ENCODE measurements around the gene BTN1A1. TPM values are rescaled to one million over a fixed set of nuclear protein-coding genes. Genes with fewer than 3 reads are reported as not detected.

The BTN1A1 gene
- not detected in 2 replicates for total RNA-seq

GRCh38 chr6:26500102-26500501, at the start of gene BTN1A1:
Gene BTN1A1 (plus strand): TSS chr6:26500303. CDS start chr6:26501287, 984 bp downstream.

GRCh38 chr6:26457806-26458688, 42.1 kb upstream of the BTN1A1 start, which contains the start of gene BTN2A1:
Gene BTN2A1 (plus strand): TSS chr6:26457955. CDS start chr6:26458637, 682 bp downstream.

GRCh38 chr6:26537846-26538571, 37.9 kb downstream of the BTN1A1 start, which contains the start of gene HMGN4:
Gene HMGN4 (plus strand): TSS chr6:26538366. CDS start chr6:26545207, 6,841 bp downstream.

Other genes with a start within 250 kb of the BTN1A1 start
- gene BTN3A2, start 135.1 kb upstream of the BTN1A1 start, total RNA-seq, result 21.6 and 24.9 TPM in 2 replicates
- 2.1 and 3.8 TPM in 2 replicates for gene BTN2A2, start 117.2 kb upstream of the BTN1A1 start, total RNA-seq
- 11.5 and 14.2 TPM in 2 replicates for gene BTN3A1, start 98.0 kb upstream of the BTN1A1 start, total RNA-seq
- 28.7 and 29.7 TPM in 2 replicates for gene BTN3A3, start 59.8 kb upstream of the BTN1A1 start, total RNA-seq
- 5.2 and 6.8 TPM in 2 replicates for gene BTN2A1, start 42.3 kb upstream of the BTN1A1 start, total RNA-seq
- gene HMGN4, start 38.1 kb downstream of the BTN1A1 start, total RNA-seq, result 33.6 and 42.6 TPM in 2 replicates
- 8.1 and 11.7 TPM in 2 replicates for gene ABT1, start 96.7 kb downstream of the BTN1A1 start, total RNA-seq
- gene ZNF322, start 159.4 kb downstream of the BTN1A1 start, total RNA-seq, result 11.7 and 13.6 TPM in 2 replicates

Measured in cardiac ventricle fibroblast (primary cell).